RPMI7951 (cell line): ENCODE measurements around the gene TENT4B. TPM values are rescaled to one million over a fixed set of nuclear protein-coding genes. Genes with fewer than 3 reads are reported as not detected.

ENCODE experiments used
- DNase-seq: peaks from one replicate; pipeline ENCODE4 v3.0.0-alpha.2; 2012; ENCODE audit warnings: low read depth
- total RNA-seq: library from RNA; depleted of rRNA; stranded (reverse); fragments of >200 nt; shearing (Covaris generic); gene quantifications from 2 replicates; pipeline ENCODE4 v1.2.3, GENCODE V29; 2014

TENT4B gene
- total RNA-seq, 1 experiment from 2014 or later, result 9.5 TPM

DNA sequence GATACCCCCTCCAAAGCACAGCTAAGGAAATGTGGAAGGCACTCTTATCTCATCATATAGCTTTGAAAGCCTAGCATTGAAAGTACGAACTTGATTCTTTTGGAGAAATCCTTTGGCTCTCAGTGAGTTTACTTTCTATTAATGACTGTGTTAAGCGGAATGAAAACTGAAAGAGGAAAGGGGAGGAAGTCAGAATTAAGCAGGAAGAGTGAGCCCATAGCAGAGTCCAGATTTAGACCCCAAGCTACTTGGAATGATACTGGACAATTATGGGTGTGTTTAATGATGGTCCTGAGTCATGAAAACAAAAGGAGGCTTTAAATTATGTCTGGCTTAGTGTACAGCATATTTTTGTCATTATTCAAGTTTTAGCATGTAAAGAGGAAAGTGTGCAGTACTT is 42.2 kb downstream of the TENT4B start:
- peak; percentile 66 for DNase-seq

DNA sequence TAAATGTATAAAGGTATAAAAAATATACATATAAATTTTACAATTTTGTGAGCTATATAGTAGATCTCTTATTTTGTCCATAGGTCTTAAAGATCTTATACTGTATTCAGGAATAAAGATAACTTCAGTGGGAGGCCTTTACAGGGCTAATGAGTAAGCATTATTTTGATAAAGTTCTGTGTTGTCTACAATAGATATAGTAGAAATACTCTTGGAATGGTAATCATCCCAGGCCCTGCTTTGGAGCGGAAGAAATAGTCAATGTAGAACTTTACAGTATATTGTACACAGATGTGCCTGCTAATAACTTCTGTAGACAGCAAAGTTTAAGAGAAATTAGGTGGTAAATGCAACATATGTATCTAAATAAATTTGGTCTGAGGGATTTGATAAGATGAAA is 42.6 kb downstream of the TENT4B start:
- no peak for DNase-seq

DNA sequence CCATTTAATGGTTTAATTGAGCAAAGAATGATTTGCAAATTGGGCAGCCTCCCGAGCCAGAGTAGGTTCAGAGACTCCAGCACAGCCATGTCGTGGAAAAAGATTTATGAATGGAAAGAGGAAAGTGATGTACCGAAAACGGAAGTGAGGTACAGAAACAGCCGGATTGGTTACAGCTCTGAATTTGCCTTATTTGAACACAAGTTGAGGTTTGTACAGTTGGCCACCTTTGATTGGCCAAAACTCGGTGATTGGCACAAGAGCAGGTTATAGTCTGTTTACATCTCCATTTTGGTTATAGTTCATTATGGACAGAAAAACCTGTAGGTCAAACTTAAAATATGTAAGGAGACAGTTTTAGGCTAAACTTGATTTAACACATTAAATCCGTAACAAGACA is 44.5 kb downstream of the TENT4B start:
- no peak for DNase-seq

DNA sequence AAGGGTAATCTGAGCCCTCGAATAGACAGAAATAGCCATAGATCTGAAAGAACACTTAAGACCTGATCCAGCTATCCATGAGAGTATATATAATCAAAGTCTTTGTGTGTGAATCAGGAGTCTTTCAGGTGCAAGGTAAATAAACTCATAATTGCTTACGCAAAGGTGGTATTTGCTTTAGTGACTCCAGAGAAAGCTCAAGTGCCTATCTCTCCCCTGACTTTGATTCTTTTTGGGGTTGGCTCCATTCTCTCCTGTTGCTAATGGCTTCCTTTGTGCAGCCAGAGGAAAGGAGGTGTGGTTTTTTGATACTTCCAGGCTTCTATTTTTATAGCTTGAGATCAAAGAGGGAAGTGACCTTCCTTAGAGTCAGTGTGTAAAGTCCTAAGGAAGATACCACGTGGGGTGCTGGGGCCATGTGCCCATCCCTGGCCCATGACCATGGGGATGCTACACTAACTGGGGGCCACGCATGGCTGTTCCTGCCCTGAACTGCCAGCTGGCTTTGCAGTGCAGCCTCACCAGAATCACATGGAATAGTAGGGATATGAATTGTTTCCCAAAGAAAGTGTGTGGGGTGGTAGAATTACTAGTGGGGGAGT is 45.8 kb downstream of the TENT4B start:
- no peak for DNase-seq

DNA sequence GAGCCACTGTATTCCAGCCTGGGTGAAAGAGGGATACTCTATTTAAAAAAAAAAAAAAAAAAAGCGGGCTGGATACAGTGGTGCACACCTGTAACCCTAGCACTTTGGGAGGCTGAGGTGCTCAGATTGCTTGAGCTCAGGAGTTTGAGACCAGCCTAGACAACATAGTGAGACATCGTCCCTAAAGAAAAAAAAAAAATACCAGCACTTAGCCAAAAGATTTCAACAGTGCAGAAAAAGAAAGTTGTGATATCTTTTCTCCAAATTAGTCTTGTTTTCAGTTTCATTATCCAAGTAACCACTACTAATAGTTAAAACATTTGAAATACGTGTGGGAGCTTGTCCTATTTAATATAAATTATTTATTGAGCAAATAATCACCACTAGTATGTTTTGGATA is 48.7 kb downstream of the TENT4B start:
- DNase-seq, result no peak

DNA sequence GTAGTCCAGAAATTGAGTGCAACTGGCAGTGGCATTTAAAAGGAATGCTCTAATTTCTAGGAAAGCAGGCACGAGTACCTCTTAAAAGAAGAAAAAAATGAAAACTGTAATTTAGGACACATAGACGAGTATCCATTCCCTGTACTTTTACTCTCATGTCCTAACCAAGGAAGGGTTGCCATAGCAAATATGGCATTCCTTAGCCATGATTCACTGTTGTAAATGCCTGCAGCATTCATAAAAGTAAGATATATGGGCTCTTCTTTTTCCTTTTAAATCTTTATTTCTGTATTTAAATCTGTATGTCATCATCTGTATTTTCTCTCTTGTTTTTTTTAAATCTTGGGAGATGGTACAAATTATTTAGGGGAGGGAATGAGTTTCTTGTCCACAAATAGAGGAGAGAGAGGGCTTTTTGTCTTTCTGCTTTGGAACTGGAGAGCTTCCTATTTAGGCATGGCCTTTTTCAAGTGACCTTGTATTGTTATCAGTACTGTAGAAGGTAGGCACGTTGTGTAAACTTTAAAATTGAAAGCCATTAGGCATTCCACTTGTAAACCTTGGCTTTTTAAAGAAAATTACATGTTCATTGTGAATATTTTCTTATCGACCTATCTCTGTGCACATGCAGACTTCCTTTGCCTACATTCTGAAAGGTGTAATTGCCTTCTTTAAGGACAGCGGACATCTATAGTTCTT is 50.0 kb downstream of the TENT4B start:
- DNase-seq, result peak; percentile 91

DNA sequence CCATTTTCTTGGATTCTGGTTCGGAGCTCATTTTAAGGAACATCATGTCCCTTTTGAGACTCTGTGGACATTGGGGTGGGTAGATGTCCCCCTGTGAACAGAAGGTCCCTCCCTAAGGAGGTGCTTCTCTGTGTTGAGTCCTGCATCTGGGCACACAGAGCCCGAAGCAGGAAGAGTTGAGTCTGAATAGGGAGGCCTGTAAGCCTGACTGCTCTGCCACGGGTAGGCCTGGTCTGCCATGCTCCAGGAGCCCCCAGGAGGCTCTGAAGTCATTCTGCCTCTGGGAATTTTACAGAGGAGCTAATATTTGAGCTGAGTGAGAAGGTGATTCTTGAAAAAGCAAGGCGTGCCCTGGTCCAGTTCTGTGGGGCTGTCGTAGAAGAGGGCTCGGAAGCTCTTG is 50.6 kb downstream of the TENT4B start:
- no peak for DNase-seq

DNA sequence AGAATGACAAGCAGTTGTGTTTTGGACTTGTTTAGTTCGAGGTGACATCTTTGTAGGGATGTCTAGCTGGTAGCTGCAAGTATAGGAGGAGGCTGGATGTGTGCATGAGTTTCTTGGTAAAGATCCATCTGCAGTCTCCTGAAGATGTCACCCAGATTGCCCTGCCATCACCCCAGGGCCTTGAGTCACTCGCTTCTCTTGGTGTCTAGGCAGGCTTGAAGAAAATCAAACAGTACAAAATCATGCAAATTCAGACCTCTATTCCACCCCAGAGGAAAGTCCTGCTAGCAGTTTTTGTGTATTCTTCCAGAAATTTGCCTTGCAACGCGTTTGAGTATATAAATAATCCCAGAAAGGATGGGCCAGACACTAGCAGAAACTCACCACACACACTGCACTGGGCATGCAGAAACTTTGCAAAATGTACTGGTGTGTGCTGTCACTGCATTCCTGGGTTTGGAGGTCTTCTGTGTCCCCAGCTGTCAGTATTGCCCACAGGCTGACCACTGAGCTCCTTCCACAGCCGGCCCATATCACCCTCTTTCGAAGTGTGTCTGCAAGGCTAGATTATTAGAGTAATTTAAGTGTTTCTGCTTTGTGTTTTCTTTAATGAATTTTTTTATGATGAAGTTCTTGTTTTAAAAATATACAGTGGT is 51.5 kb downstream of the TENT4B start:
- DNase-seq, result peak; percentile 86

DNA sequence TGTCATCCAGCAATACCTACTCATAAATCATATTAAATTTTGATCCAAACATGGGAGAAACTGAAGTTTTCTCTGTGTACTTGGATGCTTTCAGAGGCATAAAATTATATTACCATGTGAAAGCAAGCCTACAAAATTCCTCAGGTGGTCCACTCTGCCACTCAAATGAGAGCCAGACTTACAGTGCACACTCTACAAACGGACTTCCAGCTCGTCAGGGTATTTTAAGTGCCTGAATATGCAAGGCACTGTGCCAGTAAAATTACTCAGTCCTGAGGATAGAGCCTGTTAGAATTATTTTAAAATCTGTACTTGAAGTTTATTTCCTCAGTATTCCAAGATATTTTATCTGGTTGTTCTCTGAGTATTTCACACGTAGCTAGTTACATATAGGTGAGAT is 54.5 kb downstream of the TENT4B start:
- peak; percentile 62 for DNase-seq

DNA sequence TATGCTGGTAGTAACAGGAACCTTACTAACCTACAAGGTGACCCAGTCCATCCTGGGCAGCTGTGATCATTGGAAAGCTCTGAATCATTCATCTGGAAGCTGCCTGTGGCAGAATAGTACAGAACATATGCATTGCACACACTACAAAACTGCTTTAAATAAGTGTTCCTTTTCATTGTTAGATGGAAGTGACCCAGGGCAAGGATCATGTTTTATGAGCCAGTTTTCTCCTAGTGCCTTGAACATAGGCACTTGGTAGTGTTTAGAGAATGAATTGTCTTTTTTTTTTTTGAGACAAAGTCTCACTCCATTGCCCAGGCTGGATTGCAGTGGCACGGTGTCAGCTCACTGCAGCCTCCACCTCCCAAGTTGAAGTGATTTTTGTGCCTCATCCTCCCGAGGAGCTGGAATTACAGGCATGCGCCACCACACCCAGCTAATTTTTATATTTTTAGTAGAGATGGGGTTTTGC is 55.4 kb downstream of the TENT4B start:
- peak; percentile 79 for DNase-seq

DNA sequence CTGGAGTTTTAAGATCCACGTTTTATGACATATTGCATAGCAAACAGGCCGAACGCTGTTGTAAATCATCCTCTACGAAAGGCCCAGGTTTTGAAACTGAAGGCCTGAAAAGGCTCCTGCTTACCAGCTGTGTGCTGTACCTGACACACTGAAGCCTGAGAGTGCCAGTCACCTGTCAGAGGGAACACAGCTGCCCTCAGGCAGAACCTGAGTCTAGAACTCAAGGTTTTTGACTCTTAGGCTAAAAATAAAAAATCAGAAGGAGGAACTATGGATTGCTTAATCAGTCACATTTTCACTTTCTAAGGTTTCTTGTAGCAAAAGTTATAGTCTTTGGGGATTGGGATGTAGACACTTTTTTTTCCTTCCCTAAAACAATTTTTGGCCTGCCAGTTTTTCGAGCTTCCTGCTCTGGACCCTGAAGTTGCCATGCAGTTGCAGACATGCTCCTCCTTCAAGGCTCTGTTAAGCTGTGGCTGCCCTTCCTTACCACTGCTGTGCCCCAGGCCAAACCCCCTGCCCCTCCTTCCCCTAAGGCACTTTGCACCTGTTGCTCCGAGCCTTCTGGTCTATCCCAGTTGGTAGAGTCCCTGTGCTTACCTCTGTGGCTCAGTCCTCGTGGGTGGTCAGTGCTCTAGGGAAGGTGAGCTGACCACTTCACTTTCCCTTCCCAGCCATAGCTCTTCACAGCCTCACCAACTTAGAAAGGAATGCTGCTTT is 56.6 kb downstream of the TENT4B start:
- DNase-seq, result no peak

DNA sequence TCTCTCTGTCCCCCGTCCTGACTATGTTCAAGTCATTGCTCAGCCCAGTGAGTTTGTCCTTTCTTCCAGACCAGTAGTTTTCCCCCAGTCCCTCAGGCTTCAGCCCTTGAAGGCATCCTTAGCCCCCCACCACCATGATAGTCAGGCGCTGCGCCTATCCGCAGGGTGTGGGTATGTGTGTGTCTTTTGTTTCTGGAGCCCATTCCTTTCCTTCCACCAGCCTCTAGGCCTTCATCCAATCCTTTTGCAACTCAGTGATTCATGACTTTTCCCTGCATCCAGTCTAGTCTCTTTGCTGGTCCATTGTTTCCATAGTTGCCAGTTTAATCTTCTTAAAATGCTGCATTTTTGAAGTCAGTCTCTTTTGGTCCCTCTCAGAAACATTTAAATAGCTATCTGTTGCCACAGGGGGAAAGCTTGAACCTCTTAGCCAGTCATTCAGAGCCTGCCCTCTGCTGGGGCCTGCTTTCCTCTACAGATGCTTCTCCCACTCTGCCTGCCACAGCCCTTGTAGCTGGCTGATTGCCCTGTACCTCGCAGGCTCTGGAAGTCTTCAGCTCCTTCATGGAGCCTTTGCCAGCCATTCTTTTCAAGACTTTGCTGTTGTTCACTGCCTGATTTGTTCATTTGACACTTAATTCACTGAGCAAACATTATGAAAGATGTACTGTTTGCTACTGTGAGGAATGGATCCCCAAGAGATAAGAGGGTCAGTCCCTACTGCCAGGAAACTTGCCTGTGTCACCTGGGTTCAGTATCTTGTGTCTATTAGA is 57.3 kb downstream of the TENT4B start:
- peak; percentile 81 for DNase-seq

DNA sequence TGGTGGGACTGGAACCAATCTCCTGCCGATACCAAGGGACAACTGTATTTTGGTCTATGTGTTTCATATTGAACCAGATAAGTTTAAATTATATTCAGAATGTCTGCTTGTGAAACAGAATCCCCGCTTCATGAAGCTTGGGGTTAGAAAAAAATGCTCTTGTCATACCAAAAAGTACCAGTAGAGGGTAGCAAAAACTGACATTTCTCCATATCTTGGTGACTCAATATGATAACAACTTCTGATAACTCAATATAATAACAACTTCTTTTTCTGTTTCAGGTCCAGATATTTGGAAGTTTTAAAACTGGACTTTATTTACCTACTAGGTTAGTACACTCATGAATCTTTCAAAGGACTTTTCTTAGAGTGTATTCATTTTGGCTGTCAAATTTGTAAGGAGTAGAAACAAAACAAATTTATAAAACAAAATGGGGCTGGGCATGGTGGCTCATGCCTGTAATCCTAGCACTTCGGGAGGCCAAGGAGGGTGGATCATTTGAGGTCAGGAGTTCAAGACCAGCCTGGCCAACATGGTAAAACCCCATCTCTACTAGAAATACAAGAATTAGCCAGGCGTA is 60.9 kb downstream of the TENT4B start:
- DNase-seq, result peak; percentile 51

DNA sequence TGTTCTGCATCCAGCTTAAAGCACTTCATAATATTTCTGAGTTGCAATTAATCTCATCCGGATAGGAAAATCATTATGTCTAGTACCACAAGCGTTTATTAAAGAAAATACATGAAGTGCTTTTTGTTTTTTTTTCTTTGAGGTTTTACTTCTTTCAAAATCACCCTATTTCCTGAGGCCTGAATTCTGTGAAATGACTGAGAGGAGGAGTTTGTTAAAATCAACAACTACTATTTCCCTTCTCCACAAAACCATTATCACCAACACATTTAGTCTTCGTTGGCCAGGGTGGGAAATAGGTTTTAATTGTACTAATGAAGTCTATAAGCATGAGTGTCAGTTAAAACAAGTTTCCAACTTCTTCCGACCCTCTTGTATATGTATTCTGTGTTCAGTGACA is 62.6 kb downstream of the TENT4B start:
- DNase-seq, result no peak

DNA sequence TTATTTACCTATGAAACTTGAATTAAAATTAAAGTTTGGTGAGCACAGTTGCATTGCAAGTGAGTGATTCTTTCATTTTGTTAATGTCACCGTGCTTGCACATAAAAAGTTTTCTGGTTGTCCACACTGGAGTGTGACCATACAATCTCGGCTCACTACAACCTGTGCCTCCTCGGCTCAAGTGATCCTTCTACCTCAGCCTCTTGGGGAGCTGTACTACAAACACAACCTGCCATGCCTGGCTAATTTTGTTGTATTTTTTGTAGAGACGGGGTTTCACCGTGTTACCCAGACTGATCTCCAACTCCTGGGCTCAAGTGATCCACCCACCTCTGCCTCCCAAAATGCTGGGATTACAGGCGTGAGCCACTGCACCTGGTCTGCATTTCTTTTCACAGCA is 63.1 kb downstream of the TENT4B start:
- no peak for DNase-seq

DNA sequence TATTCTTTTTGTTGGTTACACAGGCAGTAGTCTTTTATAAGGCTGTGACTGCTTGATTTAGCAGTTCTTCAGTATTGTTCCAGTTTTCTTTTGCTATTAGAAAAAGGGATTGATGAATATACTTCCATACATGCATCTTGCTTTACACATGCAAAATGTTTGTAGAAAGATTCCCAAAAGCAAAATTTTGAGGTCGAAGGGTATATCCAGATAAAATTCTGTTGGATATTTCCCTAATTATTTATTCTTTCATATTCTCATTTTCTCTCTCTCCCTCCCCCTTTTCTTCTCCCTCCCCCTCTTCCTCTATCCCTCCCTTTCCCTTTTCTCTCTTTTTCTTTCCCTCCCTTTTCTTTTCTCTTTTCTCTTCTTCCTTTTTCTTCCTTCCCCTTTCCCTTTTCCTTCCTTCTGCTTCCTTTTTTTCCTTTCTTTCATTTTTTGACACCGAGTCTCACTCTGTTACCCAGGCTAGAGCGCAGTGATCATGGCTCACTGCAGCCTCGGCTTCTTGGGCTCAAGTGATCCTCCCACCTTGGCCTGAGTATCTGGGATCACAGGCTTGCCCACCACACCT is 66.4 kb downstream of the TENT4B start:
- no peak for DNase-seq

DNA sequence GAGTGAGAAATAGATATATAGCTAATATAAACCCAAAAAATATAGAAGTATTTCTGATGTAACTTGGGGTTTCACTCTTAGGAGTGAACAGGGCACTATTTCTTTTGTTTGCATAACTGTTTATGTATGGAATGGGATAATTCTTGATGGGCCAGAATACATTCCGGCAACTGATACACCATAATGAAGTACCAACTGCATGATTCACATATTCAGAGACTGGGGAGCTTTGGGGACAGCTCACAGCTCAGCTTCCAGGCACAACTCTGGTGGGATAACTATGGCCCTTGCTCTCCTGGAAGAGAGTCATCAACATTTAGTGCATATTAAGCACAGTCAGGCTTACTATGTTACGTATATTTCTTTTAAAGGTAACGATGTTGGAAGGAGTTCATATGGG is 71.2 kb downstream of the TENT4B start:
- DNase-seq, result no peak

DNA sequence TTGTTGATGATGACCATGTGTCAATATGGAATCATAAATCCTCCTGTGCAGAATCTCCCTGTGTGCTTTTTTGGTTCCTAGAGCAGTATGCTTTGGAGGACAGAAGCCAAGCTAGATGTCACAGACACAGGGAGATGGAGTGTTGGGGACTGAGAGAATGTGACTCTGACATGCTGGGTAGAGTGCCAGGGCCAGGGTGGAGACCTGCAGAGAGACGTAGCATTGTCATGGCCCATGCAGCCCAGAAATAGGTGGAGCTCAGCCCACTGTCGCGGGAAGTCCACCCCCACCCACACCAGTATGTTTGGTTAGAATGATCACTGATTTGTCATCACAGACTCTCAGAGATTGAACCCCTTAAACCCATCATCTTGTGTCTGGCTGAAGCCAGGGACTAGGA is 74.0 kb downstream of the TENT4B start:
- no peak for DNase-seq

DNA sequence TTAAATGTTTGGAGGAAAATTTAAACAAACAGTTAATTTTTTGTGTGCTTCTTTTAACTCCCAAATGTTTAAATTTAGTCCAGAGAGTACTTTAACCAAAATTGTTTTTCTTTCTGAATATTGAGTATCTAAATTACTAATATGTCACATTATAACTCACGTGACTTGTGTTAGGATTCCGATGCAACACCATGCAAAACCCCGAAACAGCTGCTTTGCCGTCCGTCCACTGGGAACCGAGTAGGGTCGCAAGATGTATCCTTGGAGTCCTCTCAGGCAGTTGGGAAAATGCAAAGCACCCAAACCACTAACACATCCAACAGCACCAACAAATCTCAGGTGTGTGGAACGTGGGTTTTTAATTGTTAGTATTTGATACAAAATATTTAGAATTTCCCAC is 74.6 kb downstream of the TENT4B start:
- DNase-seq, result no peak

DNA sequence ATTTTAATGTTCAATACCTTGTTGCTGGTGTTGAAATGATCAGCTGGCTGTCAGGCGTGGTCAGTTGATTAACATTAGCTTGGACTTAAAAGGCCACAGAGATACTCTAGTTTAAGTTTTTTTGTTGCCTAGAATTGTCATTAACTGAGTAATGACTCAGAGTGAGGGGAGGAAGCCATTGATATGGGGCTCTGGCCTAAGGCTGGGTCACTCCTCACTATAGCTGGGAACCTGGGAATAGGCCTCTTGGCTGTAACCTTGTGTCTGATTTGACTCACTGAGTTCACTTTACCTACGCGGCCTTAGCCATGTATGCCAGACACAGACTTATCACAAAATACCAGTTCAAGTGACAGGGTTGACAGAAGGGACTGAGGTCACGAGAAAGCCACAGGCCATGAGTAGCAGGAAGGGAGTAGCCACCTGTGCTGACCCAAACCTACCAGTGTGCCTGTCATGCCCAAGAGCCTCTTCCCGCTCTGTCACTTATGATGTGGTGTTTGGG is 75.3 kb downstream of the TENT4B start:
- no peak for DNase-seq
